HG02973 (cell line): ENCODE data around the gene SLC35E4.

ENCODE experiments used
- ATAC-seq: cut with Tn5 transposase; IDR thresholded peaks from one replicate; pipeline ENCODE4 v1.9.1; 2021; ENCODE audit warnings: moderate library complexity; ENCODE audit not compliant: unreplicated experiment

SLC35E4 gene

DNA sequence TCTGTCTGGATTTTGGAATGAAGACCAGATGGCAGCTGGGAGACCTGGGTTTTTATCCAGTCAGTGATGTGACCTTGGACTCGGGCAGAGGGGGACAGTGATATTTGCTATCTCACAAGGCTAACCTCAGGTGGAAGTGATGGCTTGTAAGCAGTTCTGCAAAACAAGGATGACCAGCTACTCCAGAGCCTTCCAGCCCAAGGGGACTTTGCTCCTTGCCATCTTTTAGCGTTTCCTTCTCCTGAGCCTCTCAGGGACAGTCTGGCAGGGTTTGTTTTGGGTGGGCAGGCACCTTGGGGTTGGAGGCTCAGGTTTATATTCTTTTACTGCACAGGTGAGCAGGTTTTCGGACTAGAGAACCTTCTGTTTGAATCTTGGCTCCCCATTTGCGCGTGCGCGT lies 49.6 kb downstream of the SLC35E4 start:
- ATAC-seq: no peak

GRCh38 chr22:30687358-30687757 lies 51.8 kb downstream of the SLC35E4 start:
- no peak for ATAC-seq

DNA sequence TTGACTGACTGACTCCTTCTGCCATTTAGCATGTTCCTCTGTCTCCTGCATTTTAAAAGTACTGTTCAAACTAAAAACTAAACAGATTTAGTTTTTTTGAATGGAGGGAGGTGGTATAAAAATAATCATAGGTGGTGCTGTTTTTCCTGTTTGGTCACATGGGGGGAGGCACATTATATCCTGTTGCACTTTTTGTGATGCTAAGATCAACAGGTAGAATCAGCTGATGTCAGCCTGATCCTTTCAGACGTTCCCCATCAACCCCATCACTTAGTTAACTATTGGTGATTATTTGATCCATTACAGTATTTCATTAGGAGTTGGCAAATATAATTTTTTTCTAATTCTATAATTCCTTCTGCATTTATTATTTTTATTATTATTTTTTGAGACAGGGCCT lies 54.0 kb downstream of the SLC35E4 start:
- no peak for ATAC-seq

GRCh38 chr22:30691204-30691603 lies 55.6 kb downstream of the SLC35E4 start:
- ATAC-seq: no peak

DNA sequence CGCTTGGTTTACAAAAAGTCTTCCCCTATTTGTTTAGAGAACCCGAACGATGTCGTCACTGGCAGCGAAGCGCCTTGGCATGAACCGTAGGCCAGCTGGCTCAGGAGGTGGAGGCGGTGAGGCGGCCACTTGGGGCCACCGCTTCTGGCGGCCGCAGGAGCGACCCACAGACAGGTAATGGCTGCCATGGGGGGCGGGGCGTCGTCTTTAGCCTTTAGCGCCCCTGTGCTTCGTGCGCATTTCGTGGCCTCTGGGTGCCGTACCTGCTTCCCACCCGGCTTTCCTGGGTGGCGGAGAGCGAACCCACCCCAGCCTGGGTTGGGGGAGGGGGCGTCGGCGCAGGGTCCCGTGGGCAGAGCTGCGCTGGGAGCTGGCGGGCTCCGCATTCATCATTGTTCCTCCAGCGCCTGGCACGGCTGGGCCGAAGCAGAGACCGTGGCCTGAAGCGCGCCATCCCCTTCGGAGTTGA lies 58.6 kb downstream of the SLC35E4 start:
- no peak for ATAC-seq

DNA sequence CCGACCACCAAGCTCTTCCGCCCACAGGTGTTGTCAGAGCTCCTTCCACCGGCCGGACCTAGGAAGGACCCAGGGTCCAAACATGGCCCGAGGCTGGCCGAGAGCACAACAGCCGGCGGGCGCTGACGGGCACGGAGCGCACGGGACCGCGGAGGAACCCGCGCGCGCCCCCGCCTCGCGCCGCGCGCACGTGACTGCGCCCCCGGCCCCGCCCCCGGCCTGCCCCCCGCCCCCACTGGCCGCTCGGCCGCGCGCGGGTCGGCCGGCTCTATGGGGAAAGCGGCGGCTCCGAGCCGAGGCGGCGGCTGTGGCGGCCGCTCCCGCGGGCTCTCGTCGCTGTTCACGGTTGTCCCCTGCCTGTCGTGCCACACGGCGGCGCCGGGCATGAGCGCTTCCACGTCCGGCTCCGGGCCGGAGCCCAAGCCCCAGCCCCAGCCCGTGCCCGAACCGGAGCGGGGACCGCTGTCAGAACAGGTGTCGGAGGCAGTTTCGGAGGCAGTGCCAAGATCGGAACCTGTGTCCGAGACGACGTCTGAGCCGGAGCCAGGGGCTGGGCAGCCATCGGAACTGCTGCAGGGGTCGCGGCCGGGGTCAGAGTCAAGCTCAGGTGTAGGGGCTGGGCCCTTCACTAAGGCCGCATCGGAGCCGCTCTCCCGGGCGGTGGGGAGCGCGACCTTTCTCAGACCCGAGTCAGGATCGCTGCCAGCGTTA lies 59.2 kb downstream of the SLC35E4 start, which contains the start of gene OSBP2:
OSBP2 (plus strand) TSS at position 235 of the 711 bp plus-strand sequence; CDS start at position 271, 36 bp downstream.
- no peak for ATAC-seq

GRCh38 chr22:30695351-30695851 lies 59.8 kb downstream of the SLC35E4 start:
- no peak for ATAC-seq

DNA sequence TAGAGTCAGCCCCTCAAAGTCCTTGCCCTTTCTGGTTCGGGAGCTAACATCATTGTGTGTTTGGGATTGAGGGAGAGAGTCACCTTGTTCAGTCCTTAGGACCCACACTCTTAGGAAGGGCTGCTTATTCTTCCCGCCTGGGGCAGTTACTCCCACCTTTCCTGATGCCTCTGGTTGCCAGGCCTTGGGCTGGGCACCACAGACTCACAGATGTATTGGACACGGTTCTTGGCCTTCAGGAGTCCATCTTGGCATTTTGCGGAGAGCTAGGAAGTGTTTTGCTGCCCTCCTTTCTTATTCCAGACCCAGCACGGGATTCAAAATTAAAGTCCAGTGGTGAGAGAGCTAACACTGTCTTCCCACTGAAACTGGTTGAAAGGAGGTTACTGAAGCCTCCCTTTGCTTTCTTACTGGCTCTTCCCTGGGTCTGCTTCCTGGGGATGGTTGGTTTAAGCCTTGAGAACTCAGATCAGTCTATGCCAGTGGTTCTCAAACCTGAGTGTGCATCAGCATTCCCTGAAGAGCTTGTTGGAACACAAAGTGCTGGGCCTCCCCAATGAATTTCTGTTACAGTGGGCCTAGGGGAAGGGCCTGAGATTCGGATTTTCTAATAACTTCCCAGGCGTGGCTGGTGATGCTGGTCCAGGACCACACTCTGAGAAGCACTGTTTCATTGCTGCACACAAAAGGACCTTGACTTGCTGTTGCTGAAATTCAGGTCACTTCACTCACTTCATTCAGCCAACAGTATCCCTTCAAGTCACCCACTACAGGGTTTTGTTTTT lies 60.5 kb downstream of the SLC35E4 start:
- no peak for ATAC-seq
